ENCODE data around the gene SDK1.

- TF ChIP-seq CTCF (IDR thresholded peaks at IDR 0.05): no peak
- no peak for TF ChIP-seq POLR2A (IDR thresholded peaks at IDR 0.05)
Measured at GRCh38 chr7:3461923-3462322, 160.9 kb downstream of the SDK1 start.
